NCI-H2081 (cell line): Measurements from ENCODE around the gene DAZAP2.
"Not testable (repeated sequence)": the region's sequence is repeated elsewhere in the genome, so short reads cannot be mapped to it uniquely, and the experiment has no call there.

Source experiments
- DNase-seq, 2 experiments: peaks; one replicate each; lab custom pipeline; 2025; lab: John Stamatoyannopoulos, UW

Gene DAZAP2

DNA sequence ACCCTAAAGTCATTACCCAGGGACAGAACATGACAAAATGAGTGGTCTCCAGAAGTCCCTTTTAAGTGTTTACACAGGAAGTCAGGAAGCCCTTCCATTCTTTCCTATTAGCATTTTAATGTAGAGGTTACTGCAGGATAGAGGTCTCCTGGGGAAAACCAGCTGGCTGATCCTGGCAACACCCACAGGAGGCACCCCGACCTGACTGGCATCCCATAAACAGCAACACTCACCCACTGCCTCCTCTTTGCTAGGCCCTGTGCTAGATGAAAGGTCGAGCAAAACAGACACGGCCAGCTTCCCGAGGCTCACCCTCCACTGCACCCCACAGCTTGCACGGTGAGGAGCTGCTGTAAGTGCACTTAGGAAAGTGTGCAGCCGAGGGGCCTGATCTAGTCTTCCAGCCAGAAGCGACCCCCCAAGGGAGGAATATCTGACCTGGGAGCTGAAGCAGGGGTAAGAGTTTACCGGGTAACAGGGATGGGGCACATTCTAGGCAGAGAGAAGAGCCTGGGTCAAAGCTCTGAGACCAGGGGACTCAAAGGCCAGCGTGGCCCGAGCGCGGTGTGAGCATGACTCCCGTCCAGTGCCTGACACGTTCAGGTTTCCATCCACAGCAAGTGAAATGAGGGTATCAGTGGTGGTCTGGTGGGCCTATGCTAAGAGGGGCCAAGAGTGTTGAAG is 9.0 kb downstream of the DAZAP2 start:
- DNase-seq = peak in 1 of 2 experiments; percentile 57

DNA sequence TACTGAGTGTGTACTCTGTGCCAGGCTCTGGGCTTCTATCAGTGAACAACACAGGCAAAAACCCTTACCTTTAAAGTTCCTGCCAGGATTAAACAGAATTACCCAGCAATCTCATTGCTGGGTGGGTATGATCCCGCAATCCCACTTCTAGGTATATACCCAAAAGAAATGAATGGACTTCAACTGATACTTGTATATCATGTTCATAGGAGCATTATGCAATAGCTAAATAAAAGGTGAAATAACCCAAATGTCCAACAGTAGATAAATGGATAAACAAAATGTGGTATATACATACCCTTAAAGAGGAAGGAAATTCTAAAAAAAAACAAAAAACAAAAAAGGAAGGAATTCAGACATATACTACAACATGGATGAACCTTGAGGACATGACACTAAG is 14.7 kb downstream of the DAZAP2 start:
- no peak for DNase-seq

DNA sequence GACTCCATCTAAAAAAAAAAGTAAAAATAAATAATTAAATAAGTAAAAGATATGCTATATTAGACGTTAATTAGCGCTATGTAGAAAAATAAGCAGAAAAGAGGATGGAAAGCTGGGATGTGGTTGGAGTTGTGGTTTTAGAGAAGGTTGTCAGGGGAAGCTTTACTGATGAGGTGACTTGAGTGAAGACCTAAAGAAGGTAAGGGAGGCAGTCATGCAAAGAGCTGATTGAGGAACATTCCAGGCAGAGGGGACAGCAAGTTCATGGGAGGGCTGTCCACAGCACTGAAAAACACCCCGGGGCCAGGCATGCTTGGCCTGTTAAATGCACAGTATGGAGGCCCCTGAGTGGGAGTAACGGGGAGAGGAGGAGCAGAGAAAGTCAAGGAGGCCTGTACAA is 15.9 kb downstream of the DAZAP2 start:
- DNase-seq = no peak

DNA sequence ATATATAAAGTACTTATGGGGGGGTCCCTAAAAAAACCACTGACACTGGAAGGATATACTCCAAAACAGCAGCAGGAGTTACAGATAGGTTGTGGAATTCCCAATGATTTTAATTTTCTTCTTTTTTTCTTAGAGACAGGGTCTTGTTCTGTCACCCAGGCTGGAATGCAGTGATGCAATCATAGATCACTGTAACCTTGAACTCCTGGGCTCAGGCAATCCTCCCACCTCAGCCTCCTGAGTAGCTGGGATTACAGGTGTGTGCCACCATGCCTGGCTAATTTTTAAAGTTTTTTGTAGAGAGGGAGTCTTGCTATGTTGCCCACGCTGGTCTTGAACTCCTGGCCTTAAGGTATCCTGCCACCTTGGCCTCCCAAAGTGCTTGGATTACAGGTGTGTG is 21.0 kb downstream of the DAZAP2 start:
- DNase-seq = not testable (repeated sequence)

DNA sequence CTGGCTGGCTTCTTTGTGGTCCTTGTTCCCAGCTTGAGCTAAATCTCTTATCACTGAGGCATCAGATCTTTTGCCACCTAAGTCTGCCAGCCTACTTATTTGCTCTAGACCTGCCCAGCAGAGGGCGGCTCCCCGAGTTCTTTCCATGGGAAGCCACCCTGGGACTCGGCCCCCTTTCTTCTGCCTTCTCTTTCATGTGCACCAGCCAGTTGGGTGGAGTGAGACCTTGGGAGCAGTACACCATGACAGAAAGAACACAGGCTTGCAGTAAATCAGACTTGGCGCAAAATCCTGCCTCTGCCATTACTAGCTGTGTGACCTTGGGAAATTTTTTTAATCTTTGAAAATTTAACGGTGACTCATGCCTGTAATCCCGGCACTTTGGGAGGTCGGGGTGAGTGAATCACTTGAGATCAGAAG is 24.1 kb downstream of the DAZAP2 start:
- DNase-seq = no peak

DNA sequence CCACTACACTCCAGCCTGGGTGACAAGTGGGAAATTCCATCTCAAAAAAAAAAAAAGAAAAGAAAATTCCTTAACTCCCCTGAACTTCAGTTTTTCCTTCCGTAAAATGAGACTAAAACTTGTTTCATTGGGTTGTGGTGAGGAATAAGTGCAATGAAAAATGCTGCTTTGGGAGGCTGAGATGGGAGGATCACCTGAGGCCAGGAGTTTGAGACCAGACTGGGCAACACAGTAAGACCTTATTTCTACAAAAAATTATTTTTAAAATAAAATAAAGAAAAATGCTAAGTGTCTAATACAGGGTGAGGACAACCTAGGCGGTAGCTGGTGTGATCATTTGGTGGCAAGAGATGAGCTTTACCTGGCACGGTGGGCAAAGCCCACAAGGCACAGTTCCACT is 24.7 kb downstream of the DAZAP2 start:
- no peak for DNase-seq

DNA sequence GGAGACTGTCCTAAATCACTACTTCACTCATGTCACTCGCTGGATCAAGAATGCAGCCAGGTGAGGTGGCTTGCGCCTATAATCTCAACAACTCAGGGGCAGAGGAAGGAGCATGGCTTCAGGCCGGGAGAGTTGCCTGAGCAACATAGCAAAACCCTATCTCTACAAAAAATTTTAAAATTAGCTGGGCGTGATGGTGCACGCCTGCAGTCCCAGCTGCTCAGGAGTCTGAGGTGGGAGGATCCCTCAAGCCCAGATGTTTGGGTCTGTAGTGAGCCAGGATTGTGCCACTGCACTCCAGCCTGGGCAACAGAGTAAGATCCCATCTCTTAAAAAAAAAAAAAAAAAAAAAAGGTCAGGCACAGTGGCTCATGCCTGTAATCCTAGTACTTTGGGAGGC is 25.7 kb downstream of the DAZAP2 start:
- no peak for DNase-seq

DNA sequence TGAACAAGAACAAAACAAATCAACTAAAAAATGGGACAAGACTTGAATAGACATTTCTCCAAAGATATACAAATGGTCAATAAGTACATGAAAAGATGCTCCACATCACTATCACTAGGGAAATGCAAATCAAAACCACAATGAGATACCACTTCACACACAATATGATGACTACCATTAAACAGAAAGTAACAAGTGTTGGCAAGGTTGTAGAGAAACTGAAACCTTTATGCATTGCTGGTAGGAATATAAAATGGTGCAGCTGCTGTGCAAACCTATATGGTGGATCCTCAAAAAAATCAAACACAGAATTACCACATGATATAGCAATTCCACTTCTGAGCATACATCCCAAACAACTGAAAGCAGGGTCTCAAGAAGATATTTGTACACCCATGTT is 26.4 kb downstream of the DAZAP2 start:
- DNase-seq = no peak

DNA sequence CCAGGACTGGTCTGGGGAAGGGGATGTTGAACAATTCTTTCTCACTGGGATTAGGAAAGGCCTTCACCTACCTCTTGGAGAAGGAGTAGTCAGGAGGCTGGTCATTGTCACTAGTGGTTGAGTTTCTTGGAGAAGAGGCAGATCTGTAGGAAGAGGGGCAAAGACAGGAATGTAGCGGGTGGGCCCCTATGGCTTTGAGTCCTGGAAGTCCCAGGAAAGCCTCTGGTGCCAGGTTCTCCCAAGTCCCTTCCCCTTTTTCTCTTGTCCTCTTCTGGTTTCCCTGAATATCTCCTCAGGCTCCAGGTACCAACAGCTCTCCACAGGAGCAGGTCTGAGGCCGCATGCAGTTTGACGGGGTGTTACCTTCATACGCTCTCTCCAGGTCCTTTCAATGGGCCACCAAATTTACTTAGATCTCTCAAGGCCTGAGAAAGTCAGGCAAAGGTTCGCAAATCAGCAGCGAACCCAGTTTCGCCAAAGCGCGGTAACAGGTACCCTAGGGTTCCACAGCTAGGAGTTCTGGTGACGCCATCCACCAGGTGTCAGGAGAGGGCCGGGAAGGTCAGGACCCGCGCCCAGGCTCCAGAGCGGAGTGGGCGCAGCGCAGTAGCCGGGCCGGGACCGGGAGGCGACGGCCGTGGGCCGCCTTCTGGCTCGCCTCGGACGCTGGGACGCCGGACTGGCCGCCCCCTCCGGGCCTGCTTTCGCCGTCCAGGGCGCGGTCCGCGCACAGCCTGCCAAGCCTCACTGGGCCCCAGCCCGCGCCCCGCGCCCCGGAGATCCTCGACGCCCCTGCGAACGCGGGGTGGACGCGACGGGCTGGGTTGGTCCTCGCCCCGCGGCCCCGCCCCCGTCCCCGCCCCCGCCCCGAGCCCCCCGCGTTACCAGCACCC is 30.8 kb downstream of the DAZAP2 start:
- DNase-seq = no peak

DNA sequence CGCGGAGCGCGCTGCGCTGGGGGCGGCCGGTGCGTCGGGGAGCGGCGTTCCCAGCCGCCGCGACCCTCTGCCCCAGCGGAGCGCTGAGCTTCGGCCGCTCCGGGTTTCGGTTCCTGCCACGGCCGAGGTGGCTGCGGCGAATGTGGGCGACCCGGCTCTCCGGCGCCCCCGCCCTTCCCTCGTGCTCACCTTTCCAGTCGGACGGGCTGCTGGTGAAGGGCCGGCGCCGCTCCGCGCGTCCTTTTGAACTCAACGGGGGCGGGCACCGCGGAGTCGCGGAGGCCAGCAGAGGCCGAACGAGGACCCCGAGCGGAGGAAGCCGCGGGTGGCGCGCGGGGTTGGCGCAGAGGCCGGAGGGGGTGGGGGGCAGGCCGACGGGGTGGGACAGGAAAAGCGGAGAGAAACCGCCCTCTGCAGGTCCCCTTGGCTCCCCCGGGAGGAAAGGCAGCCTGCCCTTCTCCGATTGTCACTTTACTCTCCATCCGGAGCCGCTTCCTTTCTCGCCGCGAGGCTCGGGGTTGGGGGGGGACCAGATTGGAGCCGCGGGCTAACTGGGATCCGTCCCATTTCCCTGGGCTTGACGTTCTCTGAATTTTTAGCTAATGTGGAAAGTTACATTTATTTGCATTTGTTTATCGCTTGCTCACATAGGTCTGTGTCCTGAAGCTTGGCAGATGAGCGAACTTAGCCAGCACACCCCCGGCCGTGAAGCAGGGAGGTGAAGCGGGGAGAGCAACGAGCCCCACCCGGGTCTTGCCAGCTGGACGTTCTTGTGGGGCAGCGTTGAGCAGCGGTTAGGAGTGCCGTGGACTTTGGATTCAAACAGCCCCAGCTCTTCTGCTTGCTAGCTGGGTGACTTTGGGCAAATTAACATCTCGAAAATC is 31.7 kb downstream of the DAZAP2 start, which contains the start of gene SMAGP:
Gene SMAGP, minus strand, starts transcription at position 349 of the 884 bp plus-strand sequence. CDS start 1,137 bp downstream, outside the sequence.
- DNase-seq = peak; percentile 60 to 64

DNA sequence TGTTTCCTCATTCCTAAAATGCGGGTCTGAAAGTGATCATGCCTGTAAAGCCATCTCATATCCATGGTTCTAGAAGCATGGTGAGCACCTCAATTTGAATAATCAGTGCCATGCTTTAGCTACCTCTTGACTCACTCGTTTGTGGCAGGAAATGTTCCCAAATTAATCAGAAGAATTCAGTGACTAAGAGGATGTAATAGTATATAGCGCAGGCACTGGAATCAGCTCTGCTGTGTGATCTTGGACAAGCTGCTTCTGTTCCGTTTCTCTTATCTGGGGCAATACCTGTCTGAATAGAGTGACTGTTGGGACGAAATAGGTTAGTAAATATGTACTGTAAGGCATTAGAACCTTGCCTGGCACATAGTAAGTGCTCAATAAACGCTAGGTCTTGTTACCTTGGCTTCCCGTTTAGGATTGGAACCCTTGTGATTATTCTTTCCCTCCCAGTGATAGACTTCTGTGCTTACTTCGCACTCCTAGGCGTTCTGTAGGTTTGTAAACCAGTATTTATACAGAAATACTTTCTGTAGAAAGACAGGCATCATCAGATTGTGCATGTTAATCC is 32.4 kb downstream of the DAZAP2 start:
- no peak for DNase-seq

DNA sequence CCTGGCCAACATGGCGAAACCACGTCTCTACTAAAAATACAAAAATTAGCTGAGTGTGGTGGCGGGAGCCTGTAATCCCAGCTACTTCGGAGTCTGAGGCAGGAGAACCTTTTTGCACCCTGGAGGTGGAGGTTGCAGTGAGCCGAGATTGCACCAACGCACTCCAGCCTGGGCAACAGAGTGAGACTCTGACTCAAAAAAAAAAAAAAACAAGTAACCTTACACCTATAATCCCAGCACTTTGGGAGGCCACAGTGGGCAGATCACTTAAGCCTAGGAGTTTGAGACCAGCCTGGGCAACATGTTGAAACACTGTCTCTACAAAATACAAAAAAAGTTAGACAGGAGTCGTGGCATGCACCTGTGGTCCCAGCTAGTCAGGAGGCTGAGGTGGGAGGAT is 34.2 kb downstream of the DAZAP2 start:
- not testable (repeated sequence) for DNase-seq

DNA sequence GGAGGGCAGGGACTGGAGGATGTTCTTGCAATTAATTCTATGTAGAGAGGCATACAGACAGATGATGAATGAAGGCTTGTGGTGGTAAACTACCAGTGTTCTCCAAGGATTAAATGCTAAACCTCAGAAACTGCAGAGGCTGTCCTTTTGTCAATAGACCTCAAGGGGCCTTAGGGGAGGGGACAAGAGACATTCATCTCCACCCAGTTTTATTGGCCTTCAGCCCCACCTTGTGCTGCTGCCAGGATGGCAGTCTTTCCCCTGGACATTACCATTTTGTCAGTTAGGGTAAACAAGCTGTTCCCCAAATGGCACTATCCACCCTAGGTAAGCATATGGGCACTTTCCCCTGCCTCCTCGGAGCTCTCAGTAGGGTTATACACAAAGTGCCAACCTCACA is 36.5 kb downstream of the DAZAP2 start:
- no peak for DNase-seq

DNA sequence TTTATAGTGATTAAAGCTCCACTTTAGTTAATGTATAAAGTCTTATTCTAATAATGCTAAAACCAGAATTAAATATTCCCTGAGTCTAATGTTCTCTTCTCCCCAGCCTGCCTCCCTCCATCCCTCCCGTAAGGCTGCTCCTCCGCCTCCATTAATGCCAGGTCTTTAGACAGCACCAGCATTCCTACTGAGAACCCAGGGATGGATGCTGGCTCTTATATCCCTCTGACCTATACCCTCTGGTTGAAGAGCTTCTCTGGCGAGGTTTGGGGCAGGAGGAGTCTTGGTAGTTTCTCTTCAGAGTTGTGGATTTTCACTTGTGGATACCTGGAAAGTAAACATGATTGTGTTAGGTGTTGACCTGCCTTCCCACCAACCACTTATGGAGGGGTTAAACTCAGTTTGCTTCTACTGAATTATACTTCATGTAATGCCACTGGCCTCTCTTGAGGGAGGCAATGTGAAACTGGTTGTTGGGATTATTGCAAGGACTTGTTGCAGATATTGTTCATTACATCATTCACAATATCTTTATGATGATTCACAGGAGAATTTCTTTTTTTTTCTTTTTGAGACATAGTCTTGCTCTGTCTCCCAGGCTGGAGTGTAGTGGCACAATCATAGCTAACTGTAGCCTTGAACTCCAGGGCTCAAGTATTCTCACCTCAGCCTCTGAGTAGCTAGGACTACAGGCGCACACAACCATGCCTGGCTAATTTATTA is 42.7 kb downstream of the DAZAP2 start:
- DNase-seq = no peak

DNA sequence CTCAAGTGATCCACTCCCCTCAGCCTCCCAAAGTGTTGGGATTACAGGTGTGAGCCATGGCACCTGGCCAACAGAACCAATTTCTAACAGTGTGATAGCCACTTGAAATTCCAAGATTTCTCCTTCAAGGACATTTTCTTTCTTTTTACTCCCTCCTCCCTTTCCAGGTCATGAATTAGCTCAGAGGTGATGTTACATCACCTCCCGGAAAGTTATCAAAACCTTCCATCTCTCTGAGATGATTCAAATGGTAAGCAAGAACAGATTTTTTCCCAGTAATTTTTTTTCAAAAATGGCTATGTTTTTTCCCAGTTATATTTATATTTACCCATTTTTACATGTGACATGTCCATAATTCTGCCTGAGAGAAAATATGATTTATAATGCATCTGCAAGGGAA is 47.2 kb downstream of the DAZAP2 start:
- no peak for DNase-seq

DNA sequence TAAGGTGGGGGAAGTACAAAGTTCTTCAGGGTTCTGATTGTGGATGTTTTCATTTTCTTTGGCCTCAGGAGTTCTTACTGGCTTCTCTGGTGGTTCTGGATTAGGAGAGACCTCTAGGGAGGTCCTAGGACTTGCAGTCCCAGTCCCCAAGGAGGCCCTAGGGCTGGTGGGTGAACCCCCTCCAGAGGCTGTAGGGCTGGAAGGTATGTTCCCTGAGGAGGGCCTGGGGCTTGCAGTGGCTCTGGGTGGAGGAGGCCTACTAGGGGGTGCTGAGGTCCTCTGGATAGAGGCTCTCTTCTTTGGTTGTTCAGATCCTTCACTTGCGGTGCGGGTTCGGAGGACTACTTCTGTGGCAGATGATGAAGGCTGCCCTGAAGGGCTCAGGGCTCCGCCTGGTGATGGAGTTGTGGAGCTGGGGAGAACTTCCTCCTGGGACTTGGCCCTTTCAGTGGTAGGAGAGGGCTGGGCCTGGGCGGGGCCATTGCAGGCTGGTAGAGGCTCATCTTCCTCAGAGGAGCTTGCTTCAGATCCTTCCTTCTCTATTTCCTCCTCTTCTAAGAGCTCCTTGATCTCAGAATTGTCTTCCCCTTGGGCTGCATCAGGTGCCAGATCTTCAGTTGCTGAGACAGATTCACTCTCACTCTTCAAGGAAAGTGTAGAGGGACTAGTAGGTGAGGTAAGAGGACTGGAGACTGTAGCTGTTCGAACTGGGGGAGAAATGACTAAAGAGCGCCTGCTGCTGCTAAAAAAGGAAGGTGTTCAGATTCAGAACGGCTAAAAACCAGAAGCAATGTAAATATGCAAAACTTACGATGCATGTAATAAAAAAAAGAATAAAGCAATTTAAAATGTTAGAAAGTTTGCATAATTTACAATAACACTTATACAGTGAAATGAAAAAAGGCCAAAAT is 53.2 kb downstream of the DAZAP2 start:
- DNase-seq = not testable (repeated sequence)
